Natural killer cell (primary cell): ENCODE measurements around the gene KRTAP17-1. TPM values are rescaled to one million over a fixed set of nuclear protein-coding genes. Genes with fewer than 3 reads are reported as not detected.

Source experiments
- ATAC-seq, 3 donors: fragments of 150-1000 bp in 2 of 3; fragments of 200-7000 bp in 1 of 3; cut with Tn5 transposase; 1 replicate in 1 of 3; 2 replicates in 2 of 3; pipeline ENCODE4 v1.10.0; 2021; ENCODE audit warnings: mild to moderate bottlenecking in 2 of 3, moderate library complexity in 2 of 3
- DNase-seq, 2 donors: peaks; one replicate each; pipeline versions ENCODE4 v3.0.0 to v3.0.0-alpha.2; 2013 to 2021; ENCODE audit warnings: mixed read lengths in 1 of 2
- H3K27ac ChIP-seq: one replicate; pipeline ENCODE4 v1.5.1; 2013; ENCODE audit warnings: mild to moderate bottlenecking, low read length
- H3K27me3 ChIP-seq: one replicate; pipeline ENCODE4 v1.6.1; 2013; ENCODE audit warnings: low read length; ENCODE audit not compliant: control insufficient read depth, insufficient read depth
- H3K36me3 ChIP-seq: one replicate; pipeline ENCODE4 v1.6.1; 2013; ENCODE audit warnings: low read length; ENCODE audit not compliant: control insufficient read depth, insufficient read depth
- H3K4me1 ChIP-seq: one replicate; pipeline ENCODE4 v1.6.1; 2013; ENCODE audit warnings: low read length; ENCODE audit not compliant: control insufficient read depth, insufficient read depth
- H3K4me3 ChIP-seq: one replicate; pipeline ENCODE4 v1.5.1; 2013; ENCODE audit warnings: low read length
- H3K9me3 ChIP-seq: one replicate; pipeline ENCODE4 v1.6.1; 2013; ENCODE audit warnings: low read length; ENCODE audit not compliant: control insufficient read depth, insufficient read depth
- H3K27ac Mint-ChIP-seq, 2 donors: one replicate each; pipeline ENCODE4 v1.8.0; 2022; ENCODE audit warnings: mild to moderate bottlenecking in 2 of 2, mixed read lengths in 2 of 2, moderate library complexity in 1 of 2
- H3K27me3 Mint-ChIP-seq, 2 donors: one replicate each; pipeline ENCODE4 v1.8.0; 2022; ENCODE audit warnings: low read depth in 2 of 2, mixed read lengths in 2 of 2
- H3K36me3 Mint-ChIP-seq: one replicate; pipeline ENCODE4 v1.8.0; 2022; ENCODE audit warnings: mixed read lengths
- H3K4me1 Mint-ChIP-seq, 2 donors: one replicate each; pipeline ENCODE4 v1.8.0; 2022; ENCODE audit warnings: mixed read lengths in 2 of 2
- H3K4me3 Mint-ChIP-seq: one replicate; pipeline ENCODE4 v1.8.0; 2022; ENCODE audit warnings: mild to moderate bottlenecking, moderate library complexity, mixed read lengths
- H3K9me3 Mint-ChIP-seq, 2 donors: one replicate each; pipeline ENCODE4 v1.8.0; 2022; ENCODE audit warnings: mixed read lengths in 2 of 2
- CTCF ChIP-seq: fragments of 200-600 bp; IDR thresholded peaks from one replicate; pipeline ENCODE4 v1.8.0; 2022; ENCODE audit warnings: antibody characterized with exemption
- WGBS: methylation state at CpG from one replicate; pipeline ENCODE4 v1.1.7; 2013; ENCODE audit warnings: missing lambda C conversion rate; ENCODE audit not compliant: insufficient coverage; 5-methylcytosine and 5-hydroxymethylcytosine counted together
- intact Hi-C: fragments of 100-400 bp; cut with micrococcal nuclease; formaldehyde crosslinking; loops from one replicate; pipeline ENCODE4 v1.14.2; 2022
- total RNA-seq, 4 donors: library from RNA; stranded (reverse); fragments of 120-200 nt in 1 of 4; gene quantifications; one replicate each; pipeline versions ENCODE4 v1.2.3 to v1.2.4, GENCODE V29; 2013 to 2022

KRTAP17-1 gene
- total RNA-seq, 3 donors from 2014 or later (not counting 1 experiment from before 2014, with no cell fraction given), result not detected

GRCh38 chr17:41340934-41341861 lies 25.7 kb upstream of the KRTAP17-1 start:
- peaks cover 9% of the 10 kb centered on the region for H3K9me3 ChIP-seq
- H3K27me3 Mint-ChIP-seq, result peaks cover 0 to 6% of the 10 kb centered on the region in 2 donors
- peak overlapping the region; percentile 3 for H3K4me3 Mint-ChIP-seq
- H3K27ac ChIP-seq, result peak overlapping the region; percentile 84
- intact Hi-C loops, result no loop called here
- ATAC-seq (peak; percentile 40 to 66 (median 62)), DNase-seq (peak in 1 of 2 donors; percentile 88)
- no peak overlapping the region for H3K4me3 ChIP-seq
- H3K27ac Mint-ChIP-seq, result peak overlapping the region; percentile 5 to 10
- H3K4me1 ChIP-seq, result peaks cover 34% of the 10 kb centered on the region
- 35% methylated on average over 7 of the region's 7 CpGs for WGBS
- no peaks in the 10 kb centered on the region for H3K27me3 ChIP-seq
- H3K36me3 Mint-ChIP-seq, result peaks cover 12% of the 10 kb centered on the region
- TF ChIP-seq CTCF, result no peak
- H3K4me1 Mint-ChIP-seq, result peaks cover 36 to 38% of the 10 kb centered on the region in 2 donors
- peaks cover 0 to 5% of the 10 kb centered on the region in 2 donors for H3K9me3 Mint-ChIP-seq
- H3K36me3 ChIP-seq, result no peaks in the 10 kb centered on the region

GRCh38 chr17:41340494-41340893 lies 25.0 kb upstream of the KRTAP17-1 start:
- H3K27ac ChIP-seq, result peak overlapping the region; percentile 84
- peak overlapping the region; percentile 5 to 10 for H3K27ac Mint-ChIP-seq
- H3K4me1 ChIP-seq, result peaks cover 41% of the 10 kb centered on the region
- peaks cover 0 to 5% of the 10 kb centered on the region in 2 donors for H3K9me3 Mint-ChIP-seq
- no peak for ATAC-seq
- no peak overlapping the region for H3K4me3 ChIP-seq
- no peak overlapping the region for H3K4me3 Mint-ChIP-seq
- H3K36me3 ChIP-seq, result no peaks in the 10 kb centered on the region
- 83% methylated on average over 2 of the region's 3 CpGs for WGBS
- H3K27me3 Mint-ChIP-seq, result peaks cover 0 to 8% of the 10 kb centered on the region in 2 donors
- peaks cover 9% of the 10 kb centered on the region for H3K9me3 ChIP-seq
- H3K27me3 ChIP-seq, result no peaks in the 10 kb centered on the region
- no peak for TF ChIP-seq CTCF
- H3K4me1 Mint-ChIP-seq, result peaks cover 36 to 41% of the 10 kb centered on the region in 2 donors
- H3K36me3 Mint-ChIP-seq, result peaks cover 12% of the 10 kb centered on the region
- DNase-seq, result no peak
- intact Hi-C loops, result no loop called here

- peak overlapping the region; percentile 37 for H3K4me3 Mint-ChIP-seq
- Histone ChIP-seq H3K4me3 (no peak overlapping the region), H3K27me3 (no peaks in the 10 kb centered on the region), H3K27ac (peak overlapping the region; percentile 84), H3K4me1 (peaks cover 49% of the 10 kb centered on the region), H3K9me3 (peaks cover 9% of the 10 kb centered on the region), H3K36me3 (no peaks in the 10 kb centered on the region)
- 59% methylated on average over 2 of the region's 2 CpGs for WGBS
- peak overlapping the region; percentile 10 to 60 for H3K27ac Mint-ChIP-seq
- intact Hi-C loops, result no loop called here
- peaks cover 12% of the 10 kb centered on the region for H3K36me3 Mint-ChIP-seq
- H3K4me1 Mint-ChIP-seq, result peaks cover 36 to 49% of the 10 kb centered on the region in 2 donors
- ATAC-seq, result no peak
- peaks cover 0 to 10% of the 10 kb centered on the region in 2 donors for H3K27me3 Mint-ChIP-seq
- peaks cover 0 to 5% of the 10 kb centered on the region in 2 donors for H3K9me3 Mint-ChIP-seq
- DNase-seq, result no peak
- TF ChIP-seq CTCF, result no peak
These were observed 24.2 kb upstream of the KRTAP17-1 start for GRCh38 chr17:41339571-41340172.
